HepG2 (cell line): ENCODE results near the gene FAM228A. TPM values are rescaled to one million over a fixed set of nuclear protein-coding genes. Genes with fewer than 3 reads are reported as not detected.

Source experiments
- ARNT2 ChIP-seq: sonication (generic); formaldehyde crosslinking; IDR thresholded peaks from 2 replicates; pipeline ENCODE4 v1.8.0; 2022; ENCODE audit warnings: mild to moderate bottlenecking, low read depth, missing genetic modification reagents, moderate library complexity
- BCL6 ChIP-seq: IDR thresholded peaks from 2 replicates; pipeline ENCODE4 v1.6.1; 2016; ENCODE audit warnings: missing genetic modification reagents, missing compliant biosample characterization
- ELF3 ChIP-seq: IDR thresholded peaks from 2 replicates; pipeline ENCODE4 v1.6.1; 2016; ENCODE audit warnings: missing genetic modification reagents, missing compliant biosample characterization
- ISX ChIP-seq: sonication (generic); formaldehyde crosslinking; conservative IDR thresholded peaks from 2 replicates; pipeline ENCODE4 v1.5.0; 2020; ENCODE audit warnings: missing genetic modification reagents
- KDM2A ChIP-seq: sonication (generic); formaldehyde crosslinking; IDR thresholded peaks from 2 replicates; pipeline ENCODE4 v1.4.0; 2020; ENCODE audit warnings: low read depth, missing genetic modification reagents, borderline replicate concordance
- KDM3A ChIP-seq: IDR thresholded peaks from 2 replicates; pipeline ENCODE4 v1.6.1; 2018; ENCODE audit warnings: low read depth, missing compliant biosample characterization
- SRSF4 ChIP-seq: fragments of 200-400 bp; formaldehyde crosslinking; IDR thresholded peaks from one replicate; pipeline ENCODE4 v1.6.1; 2018; ENCODE audit warnings: mild to moderate bottlenecking, low read depth, low read length, moderate library complexity; ENCODE audit not compliant: poor library complexity, severe bottlenecking
- SYNCRIP ChIP-seq: fragments of 200-400 bp; formaldehyde crosslinking; IDR thresholded peaks from 2 replicates; pipeline ENCODE4 v1.6.1; 2018; ENCODE audit warnings: mild to moderate bottlenecking, low read depth, low read length; ENCODE audit not compliant: insufficient read depth
- ZFP41 ChIP-seq: sonication (generic); formaldehyde crosslinking; IDR thresholded peaks from 2 replicates; pipeline ENCODE4 v1.4.0; 2020; ENCODE audit warnings: mild to moderate bottlenecking, missing genetic modification reagents, borderline replicate concordance
- ZNF282 ChIP-seq: fragments of 450-650 bp; IDR thresholded peaks from 2 replicates; pipeline ENCODE4 v1.6.1; 2018; ENCODE audit not compliant: partially characterized antibody
- ZNF331 ChIP-seq: sonication (generic); formaldehyde crosslinking; IDR thresholded peaks from 2 replicates; pipeline ENCODE4 v1.4.0; 2020; ENCODE audit warnings: missing genetic modification reagents
- ZNF570 ChIP-seq: sonication (generic); formaldehyde crosslinking; IDR thresholded peaks from 2 replicates; pipeline ENCODE4 v1.4.0; 2020; ENCODE audit warnings: mild to moderate bottlenecking, missing genetic modification reagents, borderline replicate concordance
- ZNF572 ChIP-seq: sonication (generic); formaldehyde crosslinking; IDR thresholded peaks from 2 replicates; pipeline ENCODE4 v1.5.1; 2020; ENCODE audit warnings: mild to moderate bottlenecking, missing genetic modification reagents
- ZNF788 ChIP-seq: sonication (generic); formaldehyde crosslinking; IDR thresholded peaks from 2 replicates; pipeline ENCODE4 v1.5.0; 2020; ENCODE audit warnings: mild to moderate bottlenecking, missing genetic modification reagents, borderline replicate concordance
- ZNF839 ChIP-seq: sonication (generic); formaldehyde crosslinking; IDR thresholded peaks from 2 replicates; pipeline ENCODE4 v1.4.0; 2020; ENCODE audit warnings: missing genetic modification reagents, mild to moderate bottlenecking, borderline replicate concordance
- ZSCAN25 ChIP-seq: sonication (generic); formaldehyde crosslinking; IDR thresholded peaks from 2 replicates; pipeline ENCODE4 v1.8.0; 2022; ENCODE audit warnings: mild to moderate bottlenecking, missing genetic modification reagents
- ZSCAN31 ChIP-seq: sonication (generic); formaldehyde crosslinking; IDR thresholded peaks from 2 replicates; pipeline ENCODE4 v1.5.0; 2020; ENCODE audit warnings: low read depth, mild to moderate bottlenecking, missing genetic modification reagents
- ZSCAN9 ChIP-seq: IDR thresholded peaks from 2 replicates; pipeline ENCODE4 v1.6.1; 2016; ENCODE audit warnings: borderline replicate concordance
- polyA plus RNA-seq, 8 experiments: library from polyadenylated mRNA; depleted of rRNA in 3 of 8; stranded (reverse) in 7 of 8; unstranded in 1 of 8; fragments of >200 nt; fragmentation: Illumina TruSeq in 4 of 8; extraction: Trizol in 4 of 8; gene quantifications; 2 replicates each; pipeline versions ENCODE4 v1.2.1 to v1.2.3, GENCODE V29; 2011 to 2016; ENCODE audit warnings: low read depth in 4 of 8, missing spikeins in 1 of 8, mixed read lengths in 1 of 8; ENCODE audit not compliant: insufficient read depth in 1 of 8
- total RNA-seq, 5 experiments: library from RNA; depleted of rRNA; stranded (reverse); fragments of >200 nt; fragmentation: Illumina TruSeq; extraction: Trizol; gene quantifications; 2 replicates each; pipeline ENCODE4 v1.2.3, GENCODE V29; 2016; ENCODE audit warnings: low read depth in 1 of 5
- TF ChIP-seq, protein P1 (sequence below): sonication (generic); formaldehyde crosslinking; IDR thresholded peaks from 2 replicates; pipeline ENCODE4 v1.4.0; 2020; ENCODE audit warnings: mild to moderate bottlenecking, missing genetic modification reagents, borderline replicate concordance
- TF ChIP-seq, protein P2 (sequence below): sonication (generic); formaldehyde crosslinking; IDR thresholded peaks from 2 replicates; pipeline ENCODE4 v1.8.0; 2023; ENCODE audit warnings: mild to moderate bottlenecking, missing genetic modification reagents
- TF ChIP-seq, protein P3 (sequence below), 2 experiments: fragments of 450-650 bp in 1 of 2; sonication (generic) in 1 of 2; formaldehyde crosslinking; IDR thresholded peaks; 2 replicates each; pipeline versions ENCODE4 v1.5.0 to v1.8.0; 2020 to 2022; ENCODE audit warnings: mild to moderate bottlenecking in 1 of 2, missing genetic modification reagents in 1 of 2
- TF ChIP-seq, protein P4 (sequence below): sonication (generic); formaldehyde crosslinking; IDR thresholded peaks from 2 replicates; pipeline ENCODE4 v1.8.0; 2022; ENCODE audit warnings: missing genetic modification reagents, mild to moderate bottlenecking, inconsistent platforms, borderline replicate concordance

The FAM228A gene
- total and polyA plus RNA-seq, 2 of the 13 experiments (the other 11 are each of a cell fraction or from before 2014, with no cell fraction given) = not detected

DNA sequence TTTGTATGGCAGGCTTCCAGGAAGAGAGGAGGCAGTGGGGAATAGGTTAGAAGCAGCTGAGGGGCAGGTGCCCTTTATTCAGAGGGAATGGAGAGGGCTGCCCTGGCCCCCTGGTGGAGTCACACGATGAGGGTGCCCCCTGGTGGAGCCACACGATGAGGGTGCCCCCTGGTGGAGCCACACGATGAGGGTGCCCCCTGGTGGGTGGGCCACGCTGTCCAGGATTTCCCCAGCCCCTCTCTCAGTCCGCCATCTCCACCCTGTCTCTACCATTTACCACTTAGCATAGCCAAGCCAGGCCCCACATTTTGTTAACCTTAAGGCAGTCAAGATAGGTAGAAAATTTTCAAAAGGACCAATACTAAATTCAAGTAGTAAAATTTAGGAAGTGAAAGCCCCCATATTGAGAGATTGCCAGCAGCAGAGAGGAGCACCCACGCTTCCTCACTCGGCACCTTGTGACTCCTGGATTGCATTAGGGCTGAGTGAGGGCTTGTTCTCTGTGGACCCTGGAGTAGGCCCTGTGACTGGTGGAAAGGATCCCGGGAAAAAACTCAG is 10.4 kb upstream of the FAM228A start (continued):
- TF ChIP-seq, protein P1, sequence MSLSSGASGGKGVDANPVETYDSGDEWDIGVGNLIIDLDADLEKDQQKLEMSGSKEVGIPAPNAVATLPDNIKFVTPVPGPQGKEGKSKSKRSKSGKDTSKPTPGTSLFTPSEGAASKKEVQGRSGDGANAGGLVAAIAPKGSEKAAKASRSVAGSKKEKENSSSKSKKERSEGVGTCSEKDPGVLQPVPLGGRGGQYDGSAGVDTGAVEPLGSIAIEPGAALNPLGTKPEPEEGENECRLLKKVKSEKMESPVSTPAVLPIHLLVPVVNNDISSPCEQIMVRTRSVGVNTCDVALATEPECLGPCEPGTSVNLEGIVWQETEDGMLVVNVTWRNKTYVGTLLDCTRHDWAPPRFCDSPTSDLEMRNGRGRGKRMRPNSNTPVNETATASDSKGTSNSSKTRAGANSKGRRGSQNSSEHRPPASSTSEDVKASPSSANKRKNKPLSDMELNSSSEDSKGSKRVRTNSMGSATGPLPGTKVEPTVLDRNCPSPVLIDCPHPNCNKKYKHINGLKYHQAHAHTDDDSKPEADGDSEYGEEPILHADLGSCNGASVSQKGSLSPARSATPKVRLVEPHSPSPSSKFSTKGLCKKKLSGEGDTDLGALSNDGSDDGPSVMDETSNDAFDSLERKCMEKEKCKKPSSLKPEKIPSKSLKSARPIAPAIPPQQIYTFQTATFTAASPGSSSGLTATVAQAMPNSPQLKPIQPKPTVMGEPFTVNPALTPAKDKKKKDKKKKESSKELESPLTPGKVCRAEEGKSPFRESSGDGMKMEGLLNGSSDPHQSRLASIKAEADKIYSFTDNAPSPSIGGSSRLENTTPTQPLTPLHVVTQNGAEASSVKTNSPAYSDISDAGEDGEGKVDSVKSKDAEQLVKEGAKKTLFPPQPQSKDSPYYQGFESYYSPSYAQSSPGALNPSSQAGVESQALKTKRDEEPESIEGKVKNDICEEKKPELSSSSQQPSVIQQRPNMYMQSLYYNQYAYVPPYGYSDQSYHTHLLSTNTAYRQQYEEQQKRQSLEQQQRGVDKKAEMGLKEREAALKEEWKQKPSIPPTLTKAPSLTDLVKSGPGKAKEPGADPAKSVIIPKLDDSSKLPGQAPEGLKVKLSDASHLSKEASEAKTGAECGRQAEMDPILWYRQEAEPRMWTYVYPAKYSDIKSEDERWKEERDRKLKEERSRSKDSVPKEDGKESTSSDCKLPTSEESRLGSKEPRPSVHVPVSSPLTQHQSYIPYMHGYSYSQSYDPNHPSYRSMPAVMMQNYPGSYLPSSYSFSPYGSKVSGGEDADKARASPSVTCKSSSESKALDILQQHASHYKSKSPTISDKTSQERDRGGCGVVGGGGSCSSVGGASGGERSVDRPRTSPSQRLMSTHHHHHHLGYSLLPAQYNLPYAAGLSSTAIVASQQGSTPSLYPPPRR (CRISPR knock-in tag) = no peak
- 0 out of 2 replicates have a peak, but pooled peaks have one; percentile 29 for TF ChIP-seq BCL6 (CRISPR knock-in tag)
- 0 out of 2 replicates have a peak, but pooled peaks have one; percentile 16 for TF ChIP-seq ELF3
- no peak for TF ChIP-seq SYNCRIP
- TF ChIP-seq ZFP41 (CRISPR knock-in tag) = no peak
- TF ChIP-seq ZNF572 (CRISPR knock-in tag) = no peak
- TF ChIP-seq ZSCAN31 (CRISPR knock-in tag) = no peak
- TF ChIP-seq ISX (CRISPR knock-in tag) = no peak
- TF ChIP-seq, protein P2, sequence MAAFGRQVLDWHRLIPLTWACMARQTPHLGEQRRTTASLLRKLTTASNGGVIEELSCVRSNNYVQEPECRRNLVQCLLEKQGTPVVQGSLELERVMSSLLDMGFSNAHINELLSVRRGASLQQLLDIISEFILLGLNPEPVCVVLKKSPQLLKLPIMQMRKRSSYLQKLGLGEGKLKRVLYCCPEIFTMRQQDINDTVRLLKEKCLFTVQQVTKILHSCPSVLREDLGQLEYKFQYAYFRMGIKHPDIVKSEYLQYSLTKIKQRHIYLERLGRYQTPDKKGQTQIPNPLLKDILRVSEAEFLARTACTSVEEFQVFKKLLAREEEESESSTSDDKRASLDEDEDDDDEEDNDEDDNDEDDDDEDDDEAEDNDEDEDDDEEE = no peak
- TF ChIP-seq ZNF570 = no peak
- TF ChIP-seq ZNF282 = no peak
- no peak for TF ChIP-seq ZNF839
- TF ChIP-seq SRSF4 = no peak
- TF ChIP-seq, protein P3, sequence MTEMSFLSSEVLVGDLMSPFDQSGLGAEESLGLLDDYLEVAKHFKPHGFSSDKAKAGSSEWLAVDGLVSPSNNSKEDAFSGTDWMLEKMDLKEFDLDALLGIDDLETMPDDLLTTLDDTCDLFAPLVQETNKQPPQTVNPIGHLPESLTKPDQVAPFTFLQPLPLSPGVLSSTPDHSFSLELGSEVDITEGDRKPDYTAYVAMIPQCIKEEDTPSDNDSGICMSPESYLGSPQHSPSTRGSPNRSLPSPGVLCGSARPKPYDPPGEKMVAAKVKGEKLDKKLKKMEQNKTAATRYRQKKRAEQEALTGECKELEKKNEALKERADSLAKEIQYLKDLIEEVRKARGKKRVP (CRISPR knock-in tag; IDR thresholded peaks at IDR 0.05) = no peak
- peak; percentile 31; the same call in 1 of the 2 replicates for TF ChIP-seq ZNF788 (CRISPR knock-in tag)
- TF ChIP-seq ARNT2 = peak; percentile 57; the same call in 1 of the 2 replicates
- no peak for TF ChIP-seq ZSCAN9
- peak; percentile 53; the same call in 1 of the 2 replicates for TF ChIP-seq KDM2A (CRISPR knock-in tag)
- no peak for TF ChIP-seq ZSCAN25
- TF ChIP-seq KDM3A = no peak
- TF ChIP-seq, protein P4, sequence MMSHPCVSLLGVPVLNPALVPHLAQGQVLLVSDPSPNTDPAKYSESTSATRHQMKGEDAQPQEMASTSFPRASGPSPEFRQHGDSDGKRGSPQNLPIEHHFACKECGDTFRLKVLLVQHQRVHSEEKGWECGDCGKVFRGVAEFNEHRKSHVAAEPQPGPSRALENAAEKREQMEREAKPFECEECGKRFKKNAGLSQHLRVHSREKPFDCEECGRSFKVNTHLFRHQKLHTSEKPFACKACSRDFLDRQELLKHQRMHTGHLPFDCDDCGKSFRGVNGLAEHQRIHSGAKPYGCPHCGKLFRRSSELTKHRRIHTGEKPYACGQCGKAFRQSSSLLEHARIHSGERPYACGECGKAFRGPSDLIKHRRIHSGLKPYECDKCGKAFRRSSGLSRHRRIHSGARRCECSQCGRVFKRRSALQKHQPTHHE = no peak
- peak; percentile 31; the same call in 1 of the 2 replicates for TF ChIP-seq ZNF331 (CRISPR knock-in tag)
